GM20000 (cell line): Measurements from ENCODE around the gene TNFRSF8.

ENCODE experiments used
- DNase-seq: peaks from one replicate; pipeline ENCODE4 v3.0.0; 2012; ENCODE audit warnings: low spot score
- CTCF ChIP-seq: IDR thresholded peaks from 2 replicates; pipeline ENCODE4 v1.5.1; 2012; ENCODE audit warnings: mild to moderate bottlenecking, control low read depth; ENCODE audit errors: extremely low read depth, missing control alignments

The TNFRSF8 gene

DNA sequence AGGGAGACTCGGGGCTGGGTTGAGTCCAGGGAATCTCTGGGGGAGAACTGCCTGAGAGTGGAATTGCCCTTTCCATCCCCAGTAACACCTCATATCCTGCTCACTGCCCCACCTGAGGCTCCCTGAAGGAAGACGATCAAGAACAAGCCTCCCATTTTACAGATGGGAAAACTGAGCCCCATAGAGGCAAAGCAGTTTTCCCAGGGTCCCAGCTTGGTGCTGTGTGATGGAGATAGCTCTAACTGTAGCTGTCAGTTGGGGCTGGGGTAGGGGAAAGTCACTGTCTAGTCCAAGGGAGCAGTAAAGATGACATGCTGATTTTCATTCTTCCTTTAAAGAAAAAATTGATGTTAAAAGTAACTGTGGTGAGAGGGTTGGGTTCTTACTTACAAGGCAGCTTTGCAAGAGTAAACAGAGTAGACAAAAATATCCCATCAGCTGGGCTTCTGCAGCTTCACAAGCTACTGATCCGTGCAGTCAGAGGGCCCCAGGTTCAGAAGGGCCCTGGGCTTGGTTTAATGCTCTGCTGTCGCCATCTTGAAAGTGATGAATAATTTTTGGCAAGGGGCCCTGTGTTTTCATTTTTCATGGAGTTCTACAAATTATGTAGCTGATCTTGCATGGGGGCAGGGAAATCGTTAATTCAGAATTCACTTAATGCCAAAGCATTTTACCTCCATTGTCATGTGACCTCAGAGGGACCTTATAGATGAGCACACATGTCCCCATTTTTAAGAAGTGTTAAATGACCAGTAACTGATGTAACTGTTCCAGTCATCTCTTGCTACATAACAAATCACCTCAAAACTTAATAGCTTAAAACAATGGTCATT, 86.1 kb downstream of the TNFRSF8 start:
- DNase-seq, result peak; percentile 67
- TF ChIP-seq CTCF, result no peak

GRCh38 chr1:12149791-12150175, 86.7 kb downstream of the TNFRSF8 start:
- DNase-seq, result no peak
- TF ChIP-seq CTCF, result no peak

DNA sequence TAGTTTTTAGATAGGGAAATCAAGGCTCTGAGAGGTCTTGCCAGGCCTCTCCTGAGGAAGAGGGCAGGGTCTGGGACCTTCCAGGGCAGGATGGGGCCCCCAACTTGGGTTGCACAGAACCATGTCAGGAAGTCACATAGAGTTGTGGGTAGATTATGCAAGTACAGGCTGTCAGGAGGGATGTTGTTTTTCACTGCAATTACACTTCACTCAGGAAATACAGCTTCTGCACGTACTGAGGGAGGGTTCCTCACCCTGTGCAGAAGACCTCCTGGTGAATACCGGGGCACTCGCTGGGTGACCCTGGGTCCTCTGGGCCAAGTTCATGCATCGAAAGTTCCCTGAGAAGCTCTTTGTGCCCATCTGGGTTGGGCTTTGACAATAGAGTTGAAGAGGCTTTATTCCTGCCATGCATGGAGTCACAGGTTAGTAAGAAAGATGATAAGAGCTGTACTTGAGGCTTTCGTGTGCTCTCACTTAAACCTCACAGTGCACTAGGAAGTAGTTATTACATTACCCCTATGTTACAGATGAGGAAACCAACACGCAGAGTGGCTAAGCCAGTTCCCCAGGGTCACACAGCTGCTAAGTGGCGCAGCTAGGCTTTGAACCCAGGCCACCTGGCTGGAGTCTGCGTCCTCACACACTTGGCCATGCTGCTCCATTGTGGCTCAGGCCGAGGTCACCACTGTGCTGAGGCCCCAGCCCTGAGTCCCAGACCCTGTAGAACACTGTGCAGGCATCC, 87.5 kb downstream of the TNFRSF8 start:
- DNase-seq, result no peak
- no peak for TF ChIP-seq CTCF

DNA sequence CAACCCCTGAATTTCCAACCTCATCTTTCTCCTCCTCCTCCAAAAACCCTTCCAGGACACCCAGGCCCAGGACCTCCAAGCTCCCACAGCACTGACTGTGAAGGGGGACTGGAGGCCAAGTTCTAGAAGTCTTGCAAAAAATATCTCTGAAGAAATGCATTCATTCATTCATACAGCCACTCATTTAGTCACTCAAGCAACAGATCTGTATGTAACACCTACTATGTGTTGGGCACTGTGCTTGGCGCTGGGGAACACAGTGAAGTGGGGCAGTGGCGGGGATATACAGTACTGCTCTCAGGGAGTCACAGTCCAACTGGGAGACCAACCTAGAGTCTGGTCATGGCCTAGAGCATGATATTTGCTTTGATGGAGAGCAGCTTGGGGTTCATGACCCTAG, 88.4 kb downstream of the TNFRSF8 start:
- DNase-seq, result no peak
- no peak for TF ChIP-seq CTCF

DNA sequence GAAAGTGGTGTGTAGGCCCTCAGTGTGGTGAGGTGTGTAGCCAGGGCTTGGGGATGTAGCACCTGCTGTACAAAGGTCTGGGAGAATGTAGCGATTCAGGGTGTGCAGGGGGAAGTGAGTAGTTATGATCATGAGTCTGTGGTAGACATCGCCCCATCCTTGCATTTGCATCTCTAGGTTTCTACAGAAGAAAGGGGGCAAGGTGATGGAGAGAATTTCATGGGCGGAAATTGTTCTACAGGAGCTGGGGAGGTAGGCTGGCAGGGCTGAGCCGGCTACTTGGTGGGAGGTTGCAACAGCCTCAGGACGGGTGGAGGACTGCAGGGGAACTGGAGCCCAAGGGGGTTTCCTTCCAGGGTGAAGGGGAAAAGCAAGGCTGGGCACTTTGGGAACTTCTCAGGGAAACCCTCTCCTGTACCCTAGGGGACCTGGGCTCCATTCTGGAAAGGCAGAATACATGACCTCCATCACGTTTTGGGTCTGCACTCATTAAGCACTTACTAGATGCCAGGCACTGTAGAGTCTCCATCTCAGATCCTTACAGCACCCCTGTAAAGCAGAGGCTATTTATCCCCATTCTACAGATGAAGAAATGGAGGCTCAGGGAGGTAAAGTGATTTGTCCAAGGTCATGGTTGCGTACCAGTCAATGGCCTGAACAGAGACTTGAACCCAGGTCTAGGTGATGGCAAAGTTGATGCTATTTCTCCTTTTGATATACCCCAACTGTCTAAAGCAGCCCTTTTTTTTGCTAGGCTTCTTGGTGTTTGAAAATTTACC, 89.2 kb downstream of the TNFRSF8 start:
- peak; percentile 76 for DNase-seq
- no peak for TF ChIP-seq CTCF

GRCh38 chr1:12153181-12153785, 90.2 kb downstream of the TNFRSF8 start:
- TF ChIP-seq CTCF, result no peak
- DNase-seq, result no peak
